Spleen (tissue), 11 donors: ENCODE data around the gene PPP3CA. TPM values are rescaled to one million over a fixed set of nuclear protein-coding genes. Genes with fewer than 3 reads are reported as not detected.
A peak's percentile ranks its signal among the peaks of the same experiment; 100 is the strongest.

Source experiments
- DNase-seq: peaks from one replicate; pipeline ENCODE4 v3.0.0-alpha.2; 2020
- H3K27ac ChIP-seq, 8 donors: fragments of 200-600 bp; sonication (generic) in 7 of 8; 1 replicate in 4 of 8; 2 replicates in 4 of 8; pipeline versions ENCODE4 v1.5.0 to v1.8.0; 2016 to 2021; ENCODE audit warnings: inconsistent platforms in 4 of 8, mild to moderate bottlenecking in 4 of 8, moderate library complexity in 1 of 8
- H3K27me3 ChIP-seq, 7 donors: fragments of 200-600 bp; sonication (generic) in 6 of 7; replicated peaks in 1 of 7; 1 replicate in 4 of 7; 2 replicates in 3 of 7; pipeline versions ENCODE4 v1.5.0 to v1.8.0; 2016 to 2021; ENCODE audit warnings: inconsistent platforms in 3 of 7, mild to moderate bottlenecking in 1 of 7
- H3K36me3 ChIP-seq, 6 donors: fragments of 200-600 bp; sonication (generic) in 5 of 6; 1 replicate in 4 of 6; 2 replicates in 2 of 6; pipeline versions ENCODE4 v1.5.0 to v1.8.0; 2016 to 2021; ENCODE audit warnings: inconsistent platforms in 2 of 6
- H3K4me1 ChIP-seq, 6 donors: fragments of 200-600 bp; sonication (generic) in 5 of 6; 1 replicate in 3 of 6; 2 replicates in 3 of 6; pipeline versions ENCODE4 v1.5.0 to v1.8.0; 2016 to 2021; ENCODE audit warnings: inconsistent platforms in 3 of 6
- H3K4me3 ChIP-seq, 8 donors: fragments of 200-600 bp; sonication (generic) in 7 of 8; 1 replicate in 4 of 8; 2 replicates in 4 of 8; pipeline versions ENCODE4 v1.5.0 to v1.8.0; 2016 to 2021; ENCODE audit warnings: inconsistent platforms in 4 of 8, mild to moderate bottlenecking in 4 of 8, moderate library complexity in 2 of 8
- H3K9me3 ChIP-seq, 8 donors: fragments of 200-600 bp; sonication (generic) in 7 of 8; 1 replicate in 4 of 8; 2 replicates in 4 of 8; pipeline versions ENCODE4 v1.5.0 to v1.8.0; 2016 to 2021; ENCODE audit warnings: inconsistent platforms in 4 of 8
- CTCF ChIP-seq, 11 experiments: fragments of 200-600 bp in 7 of 11; fragments of 450-650 bp in 4 of 11; sonication (generic) in 4 of 11; IDR thresholded peaks in 8 of 11; conservative IDR thresholded peaks in 3 of 11; 1 replicate in 7 of 11; 2 replicates in 4 of 11; pipeline versions ENCODE4 v1.4.0 to v1.8.0; 2016 to 2021; ENCODE audit warnings: antibody characterized with exemption in 11 of 11, inconsistent platforms in 4 of 11, mild to moderate bottlenecking in 1 of 11
- POLR2A ChIP-seq, 3 donors: fragments of 450-650 bp; IDR thresholded peaks; one replicate each; pipeline ENCODE4 v1.5.1; 2017; ENCODE audit warnings: antibody characterized with exemption in 3 of 3, mild to moderate bottlenecking in 1 of 3
- POLR2AphosphoS5 ChIP-seq, 3 donors: sonication (generic); formaldehyde crosslinking; IDR thresholded peaks; one replicate each; pipeline ENCODE4 v1.5.1; 2017; ENCODE audit warnings: antibody characterized with exemption in 3 of 3
- WGBS, 5 donors: extraction: QIAGEN DNeasy Blood & Tissue Kit in 3 of 5; methylation state at CpG; one replicate each; pipeline versions ENCODE4 v1.1.5 to v1.1.7; 2013 to 2018; 5-methylcytosine and 5-hydroxymethylcytosine counted together
- intact Hi-C: fragments of 100-400 bp; cut with DNase I; formaldehyde crosslinking; loops from one replicate; pipeline ENCODE4 v1.15.0; 2023; ENCODE audit warnings: low total_unique reads
- polyA plus RNA-seq, 3 donors: library from polyadenylated mRNA; stranded (reverse); fragments of 200-250 nt; gene quantifications; one replicate each; pipeline ENCODE4 v1.2.1, GENCODE V29; 2013
- total RNA-seq, 7 donors: library from RNA; depleted of rRNA in 3 of 7; stranded (reverse); fragments of >200 nt in 3 of 7; fragmentation: NEBNext Ultra II Directional in 4 of 7; extraction: Animal tissue kit (Norgen Biotek cat#: 25700) in 4 of 7; gene quantifications; one replicate each; pipeline versions ENCODE4 v1.1.0 to v1.2.1, GENCODE V29; 2016 to 2021
- donor health status: healthy with polysubstance abuse.
- donor health status: DM: no; HTN: no; CAD: no; lungs with moderate emphysema.
- donor health status: DM: no; HTN: no; CAD: no.
- donor health status: Bipolar disorder and iron deficiency.
- donor health status: healthy.
- donor health status: DM: no; HTN: no; CAD: no.
- donor health status: DM: yes; HTN: yes; CAD: no.

PPP3CA gene
- total and polyA plus RNA-seq, 10 donors = 15.5 to 50.0 (median 39.6) TPM

- no peak overlapping the region for H3K4me3 ChIP-seq
- TF ChIP-seq CTCF (IDR thresholded peaks at IDR 0.05 in 8 of 11, conservative IDR thresholded peaks at IDR 0.05 in 3 of 11) (no peak), POLR2A (IDR thresholded peaks at IDR 0.05) (no peak), POLR2AphosphoS5 (IDR thresholded peaks at IDR 0.05) (no peak)
- H3K4me1 ChIP-seq = peaks cover 16 to 79% (median 42%) of the 10 kb centered on the region in 6 donors
- no peak overlapping the region for H3K27ac ChIP-seq
- intact Hi-C loops = no loop called here
- no peak for DNase-seq
- 89 to 97% (median 95%) methylated on average over 4 of the region's 4 CpGs for WGBS, 5 donors
- no peaks in the 10 kb centered on the region for H3K27me3 ChIP-seq
- H3K9me3 ChIP-seq = no peaks in the 10 kb centered on the region
- no peaks in the 10 kb centered on the region for H3K36me3 ChIP-seq
Observed at GRCh38 chr4:101332424-101332823, 14.9 kb downstream of the PPP3CA start.

DNA sequence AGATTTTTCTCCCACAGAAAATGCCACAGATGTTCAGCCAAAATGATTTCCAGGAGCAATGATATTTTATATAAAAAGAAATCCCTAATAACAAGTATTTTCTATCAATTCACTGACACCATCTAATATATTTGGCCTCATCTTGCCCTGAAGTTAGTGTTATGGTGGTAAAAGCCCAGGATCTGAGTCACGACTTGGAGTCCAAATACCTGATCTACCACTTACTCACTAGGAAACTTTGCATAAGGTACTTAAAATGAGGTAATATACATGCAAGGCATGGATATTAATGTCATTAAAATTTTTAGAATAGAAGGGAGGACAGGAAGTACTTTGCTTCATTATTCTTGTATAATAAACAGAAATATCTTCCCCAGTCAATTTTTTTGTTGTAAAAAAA is 16.3 kb downstream of the PPP3CA start:
- 80 to 95% (median 89%) methylated on average over 1 of the region's 1 CpG for WGBS, 5 donors
- peaks cover 21 to 79% (median 46%) of the 10 kb centered on the region in 6 donors for H3K4me1 ChIP-seq
- no peak for DNase-seq
- H3K4me3 ChIP-seq = no peak overlapping the region
- H3K9me3 ChIP-seq = no peaks in the 10 kb centered on the region
- intact Hi-C loops = no loop called here
- no peak for TF ChIP-seq CTCF (IDR thresholded peaks at IDR 0.05 in 8 of 11, conservative IDR thresholded peaks at IDR 0.05 in 3 of 11)
- TF ChIP-seq POLR2AphosphoS5 (IDR thresholded peaks at IDR 0.05) = no peak
- TF ChIP-seq POLR2A (IDR thresholded peaks at IDR 0.05) = no peak
- no peaks in the 10 kb centered on the region for H3K27me3 ChIP-seq
- H3K36me3 ChIP-seq = no peaks in the 10 kb centered on the region
- H3K27ac ChIP-seq = no peak overlapping the region

GRCh38 chr4:101329592-101329991 is 17.7 kb downstream of the PPP3CA start:
- WGBS, 5 donors = 92 to 100% (median 97%) methylated on average over 1 of the region's 1 CpG
- H3K27ac ChIP-seq = no peak overlapping the region
- DNase-seq = no peak
- H3K4me3 ChIP-seq = no peak overlapping the region
- peaks cover 18 to 73% (median 45%) of the 10 kb centered on the region in 6 donors for H3K4me1 ChIP-seq
- no peaks in the 10 kb centered on the region for H3K9me3 ChIP-seq
- TF ChIP-seq CTCF (IDR thresholded peaks at IDR 0.05 in 8 of 11, conservative IDR thresholded peaks at IDR 0.05 in 3 of 11) (no peak), POLR2AphosphoS5 (IDR thresholded peaks at IDR 0.05) (no peak)
- intact Hi-C loops = no loop called here
- H3K36me3 ChIP-seq = no peaks in the 10 kb centered on the region
- no peaks in the 10 kb centered on the region for H3K27me3 ChIP-seq

DNA sequence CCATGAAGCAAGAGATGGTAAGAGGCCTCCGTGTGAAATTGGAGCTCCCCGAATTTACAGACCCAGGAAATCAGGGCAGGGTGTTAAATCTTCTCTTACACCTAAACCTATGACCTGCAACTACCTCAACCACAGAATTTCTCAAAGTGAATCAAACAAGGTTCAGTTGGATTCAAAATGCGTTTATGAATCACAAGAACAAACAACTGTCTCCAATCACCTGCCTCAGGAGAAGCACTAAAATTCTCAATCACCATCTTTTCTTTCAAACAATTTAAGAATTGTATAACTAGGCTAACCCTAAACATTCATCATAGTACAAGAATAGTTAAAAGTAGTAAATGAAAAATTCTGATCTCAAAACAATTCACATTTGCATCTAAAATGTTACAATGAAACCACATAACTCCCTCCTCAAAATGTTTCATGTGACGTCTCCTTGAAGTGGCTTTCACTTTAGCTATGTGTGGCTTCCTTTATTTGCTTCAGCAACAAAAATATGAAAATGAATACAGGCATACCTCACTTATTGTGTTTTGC is 19.2 kb downstream of the PPP3CA start:
- Histone ChIP-seq H3K9me3 (no peaks in the 10 kb centered on the region), H3K27me3 (no peaks in the 10 kb centered on the region), H3K4me1 (peaks cover 18 to 74% (median 47%) of the 10 kb centered on the region in 6 donors), H3K4me3 (peak overlapping the region in 1 of 8 donors; percentile 21), H3K27ac (peak overlapping the region in 7 of 8 donors; percentile 6 to 64 (median 44)), H3K36me3 (no peaks in the 10 kb centered on the region)
- TF ChIP-seq POLR2AphosphoS5 (IDR thresholded peaks at IDR 0.05) (no peak), POLR2A (IDR thresholded peaks at IDR 0.05) (no peak), CTCF (IDR thresholded peaks at IDR 0.05 in 8 of 11, conservative IDR thresholded peaks at IDR 0.05 in 3 of 11) (no peak)
- no peak for DNase-seq
- intact Hi-C loops = no loop called here
- WGBS, 5 donors = 52 to 60% (median 53%) methylated on average over 4 of the region's 4 CpGs
